SK-N-SH treated with all-trans-retinoic acid at 6 μM for 48 hours (cell line): Measurements from ENCODE around the gene USP13.

Experiments
- ATAC-seq: fragments of 200-7000 bp; cut with Tn5 transposase; 3 replicates; pipeline ENCODE4 v1.9.1; 2020; ENCODE audit warnings: mild to moderate bottlenecking, moderate library complexity
- ARNTL ChIP-seq: fragments of 450-650 bp; formaldehyde crosslinking; IDR thresholded peaks from 2 replicates; pipeline ENCODE4 v1.5.0; 2020; ENCODE audit warnings: low read depth, mild to moderate bottlenecking, moderate library complexity, borderline replicate concordance
- BACH2 ChIP-seq: fragments of 250-450 bp; sonication (Bioruptor Pico); IDR thresholded peaks from 2 replicates; pipeline ENCODE4 v1.9.0; 2021; ENCODE audit warnings: mild to moderate bottlenecking, borderline replicate concordance
- CREB5 ChIP-seq: fragments of 250-450 bp; sonication (Bioruptor Pico); IDR thresholded peaks from 2 replicates; pipeline ENCODE4 v1.5.1; 2020; ENCODE audit warnings: low read depth, mild to moderate bottlenecking, moderate library complexity
- CSDC2 ChIP-seq: fragments of 250-450 bp; sonication (Bioruptor Pico); IDR thresholded peaks from 2 replicates; pipeline ENCODE4 v1.5.0; 2020; ENCODE audit warnings: mild to moderate bottlenecking, moderate library complexity
- CSRNP3 ChIP-seq: fragments of 250-450 bp; sonication (Bioruptor Pico); IDR thresholded peaks from 2 replicates; pipeline ENCODE4 v1.5.1; 2021; ENCODE audit warnings: mild to moderate bottlenecking, moderate library complexity
- ESRRG ChIP-seq: fragments of 250-450 bp; sonication (Bioruptor Pico); IDR thresholded peaks from 2 replicates; pipeline ENCODE4 v1.6.1; 2021; ENCODE audit warnings: mild to moderate bottlenecking
- GLIS3 ChIP-seq: fragments of 250-450 bp; sonication (Bioruptor Pico); IDR thresholded peaks from 2 replicates; pipeline ENCODE4 v1.5.0; 2020; ENCODE audit warnings: mild to moderate bottlenecking, moderate library complexity
- ISL1 ChIP-seq: fragments of 250-450 bp; sonication (Bioruptor Pico); IDR thresholded peaks from 2 replicates; pipeline ENCODE4 v2.1.2; 2022; ENCODE audit warnings: mild to moderate bottlenecking, moderate library complexity
- OSR1 ChIP-seq: fragments of 250-450 bp; sonication (Bioruptor Pico); IDR thresholded peaks from 2 replicates; pipeline ENCODE4 v1.8.0; 2022; ENCODE audit warnings: moderate library complexity, mild to moderate bottlenecking, inconsistent platforms
- PATZ1 ChIP-seq: fragments of 250-450 bp; sonication (Bioruptor Pico); IDR thresholded peaks from 2 replicates; pipeline ENCODE4 v1.8.0; 2020; ENCODE audit warnings: mild to moderate bottlenecking, moderate library complexity, borderline replicate concordance
- POU6F1 ChIP-seq: fragments of 250-450 bp; sonication (Bioruptor Pico); IDR thresholded peaks from 2 replicates; pipeline ENCODE4 v1.8.0; 2021; ENCODE audit warnings: low read depth, mild to moderate bottlenecking, moderate library complexity, borderline replicate concordance
- PPARA ChIP-seq: fragments of 250-450 bp; sonication (Bioruptor Pico); IDR thresholded peaks from 2 replicates; pipeline ENCODE4 v1.5.0; 2020; ENCODE audit warnings: mild to moderate bottlenecking, borderline replicate concordance
- RARB ChIP-seq: fragments of 250-450 bp; sonication (Bioruptor Pico); IDR thresholded peaks from 2 replicates; pipeline ENCODE4 v1.8.0; 2021; ENCODE audit warnings: mild to moderate bottlenecking, moderate library complexity
- SNAI2 ChIP-seq: fragments of 250-450 bp; sonication (Bioruptor Pico); IDR thresholded peaks from 2 replicates; pipeline ENCODE4 v1.5.0; 2020; ENCODE audit warnings: mild to moderate bottlenecking, moderate library complexity
- TCF4 ChIP-seq: fragments of 250-450 bp; sonication (Bioruptor Pico); IDR thresholded peaks from 2 replicates; pipeline ENCODE4 v1.8.0; 2021; ENCODE audit warnings: mild to moderate bottlenecking, moderate library complexity, borderline replicate concordance
- TOX ChIP-seq: fragments of 250-450 bp; sonication (Bioruptor Pico); IDR thresholded peaks from 2 replicates; pipeline ENCODE4 v1.8.0; 2021; ENCODE audit warnings: mild to moderate bottlenecking, moderate library complexity, borderline replicate concordance
- TSHZ2 ChIP-seq: fragments of 250-450 bp; sonication (Bioruptor Pico); IDR thresholded peaks from 2 replicates; pipeline ENCODE4 v1.5.0; 2020; ENCODE audit warnings: mild to moderate bottlenecking, moderate library complexity
- ZC3H10 ChIP-seq: fragments of 250-450 bp; sonication (Bioruptor Pico); IDR thresholded peaks from 2 replicates; pipeline ENCODE4 v1.5.1; 2021; ENCODE audit warnings: mild to moderate bottlenecking, moderate library complexity
- ZFP3 ChIP-seq: fragments of 250-450 bp; sonication (Bioruptor Pico); IDR thresholded peaks from 2 replicates; pipeline ENCODE4 v1.5.0; 2020; ENCODE audit warnings: mild to moderate bottlenecking, moderate library complexity
- ZFP30 ChIP-seq: fragments of 450-650 bp; formaldehyde crosslinking; IDR thresholded peaks from 2 replicates; pipeline ENCODE4 v1.5.0; 2022; ENCODE audit warnings: mild to moderate bottlenecking, moderate library complexity
- ZNF565 ChIP-seq: fragments of 450-650 bp; formaldehyde crosslinking; conservative IDR thresholded peaks from 2 replicates; pipeline ENCODE4 v1.5.0; 2020; ENCODE audit warnings: low read depth, mild to moderate bottlenecking, moderate library complexity
- ZNF70 ChIP-seq: fragments of 450-650 bp; formaldehyde crosslinking; IDR thresholded peaks from 2 replicates; pipeline ENCODE4 v1.5.0; 2020; ENCODE audit warnings: mild to moderate bottlenecking, moderate library complexity
- ZNF8 ChIP-seq: fragments of 450-650 bp; formaldehyde crosslinking; IDR thresholded peaks from 2 replicates; pipeline ENCODE4 v1.5.0; 2020; ENCODE audit warnings: mild to moderate bottlenecking, moderate library complexity

Gene USP13

GRCh38 chr3:179765396-179765795 is 112.6 kb downstream of the USP13 start:
- peak; percentile 73 for ATAC-seq
- TF ChIP-seq PPARA (no peak), BACH2 (no peak), TOX (CRISPR knock-in tag) (no peak), ZFP3 (no peak), TSHZ2 (CRISPR knock-in tag) (peak; percentile 96; the same call in 1 of the 2 replicates), ZNF565 (CRISPR knock-in tag) (no peak), GLIS3 (CRISPR knock-in tag) (no peak), ISL1 (CRISPR knock-in tag) (peak; percentile 69; the same call in 1 of the 2 replicates), OSR1 (CRISPR knock-in tag) (no peak), ZC3H10 (CRISPR knock-in tag) (no peak), ARNTL (CRISPR knock-in tag) (no peak), SNAI2 (CRISPR knock-in tag) (no peak), ESRRG (no peak), ZNF8 (CRISPR knock-in tag) (no peak; the same call in 1 of the 2 replicates), CREB5 (no peak), ZFP30 (CRISPR knock-in tag) (no peak), POU6F1 (no peak), ZNF70 (CRISPR knock-in tag) (no peak), TCF4 (CRISPR knock-in tag) (peak; percentile 89), PATZ1 (CRISPR knock-in tag) (no peak), CSDC2 (no peak), RARB (CRISPR knock-in tag) (no peak), CSRNP3 (CRISPR knock-in tag) (no peak)
- TF ChIP-seq, all 23 proteins: peak for 3

GRCh38 chr3:179766416-179767133 is 113.7 kb downstream of the USP13 start:
- ATAC-seq = no peak
- TF ChIP-seq GLIS3 (CRISPR knock-in tag) (no peak), PATZ1 (CRISPR knock-in tag) (no peak), PPARA (no peak), CSRNP3 (CRISPR knock-in tag) (no peak), CSDC2 (no peak), ARNTL (CRISPR knock-in tag) (no peak), POU6F1 (no peak), RARB (CRISPR knock-in tag) (no peak), SNAI2 (CRISPR knock-in tag) (no peak), ZFP3 (no peak), ZNF70 (CRISPR knock-in tag) (no peak)
